Sigmoid colon (tissue), 4 donors: ENCODE measurements around the gene GRID2.

Experiments
- EP300 ChIP-seq, 4 donors: sonication (generic); formaldehyde crosslinking; IDR thresholded peaks; one replicate each; pipeline ENCODE4 v1.6.1; 2017; ENCODE audit warnings: antibody characterized with exemption in 4 of 4
- POLR2A ChIP-seq, 2 donors: fragments of 450-650 bp; IDR thresholded peaks; one replicate each; pipeline ENCODE4 v1.6.1; 2016; ENCODE audit warnings: antibody characterized with exemption in 2 of 2, mild to moderate bottlenecking in 2 of 2, moderate library complexity in 2 of 2
- POLR2AphosphoS5 ChIP-seq, 4 donors: sonication (generic); formaldehyde crosslinking; IDR thresholded peaks; one replicate each; pipeline ENCODE4 v1.6.1; 2017; ENCODE audit warnings: antibody characterized with exemption in 4 of 4
- TF ChIP-seq, protein P1 (sequence below), 4 experiments: fragments of 450-650 bp in 3 of 4; fragments of 200-600 bp in 1 of 4; IDR thresholded peaks; one replicate each; pipeline ENCODE4 v1.5.1; 2016 to 2019; ENCODE audit warnings: antibody characterized with exemption in 4 of 4, mild to moderate bottlenecking in 3 of 4, moderate library complexity in 2 of 4

DNA sequence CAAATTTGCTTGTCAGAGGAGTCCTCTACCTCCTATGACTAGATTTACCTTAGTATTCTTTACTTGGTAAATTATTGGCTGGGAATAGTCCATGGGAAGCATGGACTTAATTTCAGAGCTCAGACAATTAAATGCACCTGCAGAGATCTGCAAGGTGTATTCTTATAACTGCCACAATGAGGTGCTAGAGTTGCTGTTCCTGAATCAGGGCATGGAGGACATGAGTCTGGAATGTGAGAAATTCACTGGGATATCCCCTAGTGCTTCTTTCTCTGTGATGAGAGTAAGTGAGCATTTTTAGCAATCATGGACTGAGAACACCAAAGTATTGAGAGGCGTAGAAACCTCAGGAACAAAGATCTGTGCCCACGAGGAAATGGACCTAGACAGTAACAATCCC lies 32.9 kb upstream of the GRID2 start:
- TF ChIP-seq, protein P1, sequence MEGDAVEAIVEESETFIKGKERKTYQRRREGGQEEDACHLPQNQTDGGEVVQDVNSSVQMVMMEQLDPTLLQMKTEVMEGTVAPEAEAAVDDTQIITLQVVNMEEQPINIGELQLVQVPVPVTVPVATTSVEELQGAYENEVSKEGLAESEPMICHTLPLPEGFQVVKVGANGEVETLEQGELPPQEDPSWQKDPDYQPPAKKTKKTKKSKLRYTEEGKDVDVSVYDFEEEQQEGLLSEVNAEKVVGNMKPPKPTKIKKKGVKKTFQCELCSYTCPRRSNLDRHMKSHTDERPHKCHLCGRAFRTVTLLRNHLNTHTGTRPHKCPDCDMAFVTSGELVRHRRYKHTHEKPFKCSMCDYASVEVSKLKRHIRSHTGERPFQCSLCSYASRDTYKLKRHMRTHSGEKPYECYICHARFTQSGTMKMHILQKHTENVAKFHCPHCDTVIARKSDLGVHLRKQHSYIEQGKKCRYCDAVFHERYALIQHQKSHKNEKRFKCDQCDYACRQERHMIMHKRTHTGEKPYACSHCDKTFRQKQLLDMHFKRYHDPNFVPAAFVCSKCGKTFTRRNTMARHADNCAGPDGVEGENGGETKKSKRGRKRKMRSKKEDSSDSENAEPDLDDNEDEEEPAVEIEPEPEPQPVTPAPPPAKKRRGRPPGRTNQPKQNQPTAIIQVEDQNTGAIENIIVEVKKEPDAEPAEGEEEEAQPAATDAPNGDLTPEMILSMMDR (IDR thresholded peaks at IDR 0.05): no peak
- TF ChIP-seq POLR2A (IDR thresholded peaks at IDR 0.05) (no peak), POLR2AphosphoS5 (IDR thresholded peaks at IDR 0.05) (no peak), EP300 (IDR thresholded peaks at IDR 0.05) (no peak)
